Measurements from ENCODE around the gene CCDC12. TPM values are rescaled to one million over a fixed set of nuclear protein-coding genes. Genes with fewer than 3 reads are reported as not detected.

CCDC12 gene
- total RNA-seq, 4 donors from 2014 or later, result 20.4 to 49.7 (median 30.8) TPM

DNA sequence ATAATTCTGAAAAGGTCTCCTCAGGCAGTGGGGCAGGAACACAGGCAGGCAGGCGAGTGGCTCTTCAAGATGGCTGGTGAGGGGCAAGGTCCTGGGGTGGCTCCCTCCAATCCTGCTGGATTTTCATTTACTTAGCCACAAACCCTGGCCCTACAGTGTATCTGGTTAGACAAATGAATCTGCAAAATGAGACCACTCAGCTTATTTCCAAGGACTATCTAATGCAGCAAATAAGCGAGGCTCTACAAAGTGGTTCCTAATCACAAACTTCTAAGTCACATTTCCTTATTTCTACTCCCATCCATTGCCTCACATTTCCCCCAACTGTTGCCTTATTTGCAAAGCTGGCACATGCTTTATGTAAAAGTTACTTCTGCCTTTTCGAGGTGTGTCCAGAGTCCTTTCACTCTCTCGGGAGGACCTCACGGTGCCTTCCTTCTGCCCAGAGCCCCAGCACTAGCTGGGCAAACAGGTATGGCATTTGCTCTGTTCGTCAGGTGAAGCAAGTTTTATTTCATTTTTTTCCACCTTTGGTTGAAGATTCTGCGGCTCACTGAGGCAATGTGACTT lies 40.5 kb downstream of the CCDC12 start:
- TF ChIP-seq, protein P1, sequence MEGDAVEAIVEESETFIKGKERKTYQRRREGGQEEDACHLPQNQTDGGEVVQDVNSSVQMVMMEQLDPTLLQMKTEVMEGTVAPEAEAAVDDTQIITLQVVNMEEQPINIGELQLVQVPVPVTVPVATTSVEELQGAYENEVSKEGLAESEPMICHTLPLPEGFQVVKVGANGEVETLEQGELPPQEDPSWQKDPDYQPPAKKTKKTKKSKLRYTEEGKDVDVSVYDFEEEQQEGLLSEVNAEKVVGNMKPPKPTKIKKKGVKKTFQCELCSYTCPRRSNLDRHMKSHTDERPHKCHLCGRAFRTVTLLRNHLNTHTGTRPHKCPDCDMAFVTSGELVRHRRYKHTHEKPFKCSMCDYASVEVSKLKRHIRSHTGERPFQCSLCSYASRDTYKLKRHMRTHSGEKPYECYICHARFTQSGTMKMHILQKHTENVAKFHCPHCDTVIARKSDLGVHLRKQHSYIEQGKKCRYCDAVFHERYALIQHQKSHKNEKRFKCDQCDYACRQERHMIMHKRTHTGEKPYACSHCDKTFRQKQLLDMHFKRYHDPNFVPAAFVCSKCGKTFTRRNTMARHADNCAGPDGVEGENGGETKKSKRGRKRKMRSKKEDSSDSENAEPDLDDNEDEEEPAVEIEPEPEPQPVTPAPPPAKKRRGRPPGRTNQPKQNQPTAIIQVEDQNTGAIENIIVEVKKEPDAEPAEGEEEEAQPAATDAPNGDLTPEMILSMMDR (IDR thresholded peaks at IDR 0.05; ENCODE audit: low read depth), result no peak

- TF ChIP-seq, protein P1 (IDR thresholded peaks at IDR 0.05; ENCODE audit: low read depth), result no peak
Measured at GRCh38 chr3:46935168-46935858, 41.2 kb downstream of the CCDC12 start.

- TF ChIP-seq, protein P1 (IDR thresholded peaks at IDR 0.05; ENCODE audit: low read depth), result no peak
Measured at GRCh38 chr3:46934498-46935167, 41.9 kb downstream of the CCDC12 start.

DNA sequence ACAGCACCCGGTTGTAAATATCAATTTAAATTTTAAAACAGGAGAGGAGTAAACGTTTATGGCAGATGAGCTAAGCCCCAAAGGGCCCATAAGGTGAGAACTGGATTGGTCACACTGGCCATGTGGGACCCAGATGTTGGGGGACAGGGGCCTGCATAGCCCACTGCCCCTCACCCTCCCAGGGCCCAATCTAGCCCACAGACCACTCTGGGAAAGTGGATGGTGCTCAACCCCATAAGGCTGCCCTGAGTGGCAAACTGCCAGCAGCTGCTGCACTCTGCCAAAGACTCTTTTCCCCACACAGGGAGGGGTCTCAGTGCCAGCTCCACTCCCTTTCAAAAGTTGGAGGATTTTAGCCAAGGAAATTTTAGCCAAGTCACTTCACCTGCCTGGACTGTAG lies 42.5 kb downstream of the CCDC12 start:
- TF ChIP-seq, protein P1 (IDR thresholded peaks at IDR 0.05; ENCODE audit: low read depth), result no peak

DNA sequence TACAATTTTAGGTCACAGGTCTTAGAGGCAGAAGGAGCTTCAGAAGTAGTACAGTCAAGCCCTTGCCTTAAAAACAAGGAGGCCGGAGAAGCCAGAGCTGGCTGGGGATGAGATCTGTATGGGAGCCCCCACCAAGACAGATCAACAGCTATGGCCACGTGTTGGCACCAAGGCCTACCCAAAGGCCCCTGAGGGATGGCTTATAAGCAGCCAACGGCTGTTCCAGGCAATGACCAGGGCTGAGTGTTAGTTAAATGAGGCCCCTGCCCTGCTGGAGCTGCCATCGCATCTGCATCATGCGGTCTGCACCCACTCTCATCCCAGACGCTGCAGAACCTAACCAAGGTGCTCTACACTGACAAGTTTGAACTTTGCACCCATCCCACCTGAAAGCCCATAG lies 43.3 kb downstream of the CCDC12 start:
- TF ChIP-seq, protein P1 (IDR thresholded peaks at IDR 0.05; ENCODE audit: low read depth), result no peak

DNA sequence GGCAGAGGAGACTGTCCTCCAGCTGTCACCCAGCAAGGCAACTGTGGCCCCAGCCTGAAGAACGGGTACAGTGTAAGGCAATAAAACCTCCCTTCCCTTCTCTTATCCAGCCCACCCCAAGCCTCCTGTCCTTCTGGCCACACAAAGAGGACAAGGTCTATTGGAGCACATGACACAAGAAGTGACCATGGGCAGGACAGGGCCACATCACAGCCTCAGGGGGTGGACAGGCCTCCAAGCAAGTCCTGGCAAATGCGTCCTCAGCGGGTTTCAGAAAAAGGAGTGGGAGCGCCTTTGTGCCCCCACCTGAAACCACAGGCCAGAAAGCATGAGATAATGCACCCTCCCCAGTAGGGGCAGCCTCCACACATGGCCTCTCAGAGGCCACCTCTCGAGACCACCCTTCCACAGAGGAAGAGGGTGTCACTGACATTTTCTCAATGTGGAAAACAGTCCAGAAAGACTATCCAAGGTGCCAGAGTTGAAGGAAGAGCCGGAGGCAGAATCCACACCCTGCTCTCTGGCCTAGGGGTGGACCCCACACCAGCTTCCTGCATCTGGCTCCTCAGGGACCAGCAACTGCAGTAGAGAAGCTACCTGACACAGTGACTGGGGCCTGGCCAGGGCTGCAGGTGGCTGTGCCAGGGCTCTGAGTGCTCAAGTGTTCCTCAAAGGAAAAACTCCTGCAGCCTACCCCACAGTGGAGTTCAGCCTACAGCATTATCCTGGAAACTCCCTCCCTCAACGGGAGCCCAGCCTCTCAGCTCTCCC lies 43.9 kb downstream of the CCDC12 start:
- TF ChIP-seq, protein P1 (IDR thresholded peaks at IDR 0.05; ENCODE audit: low read depth), result no peak

All from subcutaneous adipose tissue (tissue), 4 donors.